ENCODE data around the gene SPDYC.

The SPDYC gene

GRCh38 chr11:65170058-65170534 lies at the start of gene SPDYC:
Gene SPDYC (plus strand): TSS chr11:65170233. CDS start chr11:65171358, 1,125 bp downstream.
- Histone ChIP-seq H3K27ac (peak within 1 kb of the TSS in 3 of 21 experiments; percentile 6 to 27 (median 10)), H3K4me3 (no peak within 1 kb of the TSS)

- peak overlapping the region in 15 of 21 experiments; percentile 83 to 97 (median 92) for H3K27ac ChIP-seq
- H3K4me3 ChIP-seq, result peak overlapping the region; percentile 66 to 98 (median 91)
Measured at GRCh38 chr11:65120831-65121230, 49.2 kb upstream of the SPDYC start.

GRCh38 chr11:65121447-65121864 lies 48.6 kb upstream of the SPDYC start:
- H3K27ac ChIP-seq, result peak overlapping the region; percentile 76 to 97 (median 92)
- peak overlapping the region; percentile 66 to 98 (median 91) for H3K4me3 ChIP-seq

- peak within 1 kb of the TSS; percentile 66 to 98 (median 91) for H3K4me3 ChIP-seq
- peak within 1 kb of the TSS; percentile 76 to 97 (median 92) for H3K27ac ChIP-seq
Measured at GRCh38 chr11:65121865-65122696, 48.0 kb upstream of the SPDYC start, which contains the start of the genes FAU and MRPL49. Gene FAU (minus strand): TSS chr11:65122134. CDS start chr11:65121813, 321 bp downstream. Gene MRPL49 (plus strand): TSS chr11:65122321. CDS start chr11:65122347, 26 bp downstream.

GRCh38 chr11:65124480-65125196 lies 45.4 kb upstream of the SPDYC start:
- Histone ChIP-seq H3K27ac (no peak overlapping the region), H3K4me3 (no peak overlapping the region)

- Histone ChIP-seq H3K4me3 (no peak overlapping the region), H3K27ac (no peak overlapping the region)
Measured at GRCh38 chr11:65125197-65126056, 44.6 kb upstream of the SPDYC start.

- Histone ChIP-seq H3K27ac (no peak overlapping the region), H3K4me3 (no peak overlapping the region)
Measured at GRCh38 chr11:65126624-65127274, 43.3 kb upstream of the SPDYC start.

- Histone ChIP-seq H3K4me3 (no peak overlapping the region), H3K27ac (no peak overlapping the region)
Measured at GRCh38 chr11:65127473-65128181, 42.4 kb upstream of the SPDYC start.

- Histone ChIP-seq H3K4me3 (no peak overlapping the region), H3K27ac (no peak overlapping the region)
Measured at GRCh38 chr11:65128182-65129145, 41.6 kb upstream of the SPDYC start.

- Histone ChIP-seq H3K4me3 (no peak overlapping the region), H3K27ac (peak overlapping the region in 2 of 21 experiments; percentile 20 to 21)
Measured at GRCh38 chr11:65129649-65130441, 40.2 kb upstream of the SPDYC start.

GRCh38 chr11:65130631-65131416 lies 39.2 kb upstream of the SPDYC start:
- Histone ChIP-seq H3K27ac (no peak overlapping the region), H3K4me3 (no peak overlapping the region)

- Histone ChIP-seq H3K27ac (no peak overlapping the region), H3K4me3 (no peak overlapping the region)
Measured at GRCh38 chr11:65131417-65131776, 38.6 kb upstream of the SPDYC start.

- no peak overlapping the region for H3K4me3 ChIP-seq
- peak overlapping the region in 2 of 21 experiments; percentile 12 to 98 for H3K27ac ChIP-seq
Measured at GRCh38 chr11:65131895-65132237, 38.2 kb upstream of the SPDYC start.

GRCh38 chr11:65132238-65132987 lies 37.6 kb upstream of the SPDYC start:
- Histone ChIP-seq H3K4me3 (peak overlapping the region in 1 of 7 experiments; percentile 92), H3K27ac (peak overlapping the region in 8 of 21 experiments; percentile 10 to 99 (median 96))
